Measurements from ENCODE around the gene ZDHHC14. TPM values are rescaled to one million over a fixed set of nuclear protein-coding genes. Genes with fewer than 3 reads are reported as not detected.

ZDHHC14 gene
- total RNA-seq, 4 donors from 2014 or later, result 6.2 to 20.6 (median 15.1) TPM

- Histone ChIP-seq H3K27ac (no peak overlapping the region), H3K4me1 (peaks cover 0 to 11% of the 10 kb centered on the region in 2 donors), H3K4me3 (replicated peaks in 1 of 3) (no peak overlapping the region), H3K36me3 (no peaks in the 10 kb centered on the region), H3K27me3 (no peaks in the 10 kb centered on the region), H3K9me3 (no peaks in the 10 kb centered on the region)
- no peak for DNase-seq
- TF ChIP-seq CTCF (IDR thresholded peaks at IDR 0.05) (no peak), POLR2A (IDR thresholded peaks at IDR 0.05) (no peak)
- intact Hi-C loops (cut with DNase I), result no loop called here
- 97% methylated on average over 5 of the region's 5 CpGs for WGBS, 2 donors
Observed at GRCh38 chr6:157630463-157631080, 249.6 kb downstream of the ZDHHC14 start.

GRCh38 chr6:157631412-157631811 lies 250.4 kb downstream of the ZDHHC14 start:
- 50 to 56% methylated on average over 7 of the region's 7 CpGs for WGBS, 2 donors
- intact Hi-C loops (cut with DNase I), result no loop called here

GRCh38 chr6:157631838-157632614 lies 251.0 kb downstream of the ZDHHC14 start:
- DNase-seq, result no peak
- peaks cover 4 to 19% of the 10 kb centered on the region in 2 donors for H3K4me1 ChIP-seq
- TF ChIP-seq CTCF (IDR thresholded peaks at IDR 0.05) (no peak), POLR2A (IDR thresholded peaks at IDR 0.05) (no peak)
- no peak overlapping the region for H3K4me3 ChIP-seq (replicated peaks in 1 of 3)
- intact Hi-C loops (cut with DNase I), result no loop called here
- H3K27me3 ChIP-seq, result no peaks in the 10 kb centered on the region
- no peaks in the 10 kb centered on the region for H3K36me3 ChIP-seq
- H3K9me3 ChIP-seq, result no peaks in the 10 kb centered on the region
- H3K27ac ChIP-seq, result no peak overlapping the region
- WGBS, 2 donors, result 68 to 81% methylated on average over 11 of the region's 11 CpGs

More at GRCh38 chr6:157631412-157631811, 250.4 kb downstream of the ZDHHC14 start:
- Histone ChIP-seq H3K4me1 (peaks cover 0 to 13% of the 10 kb centered on the region in 2 donors), H3K27ac (no peak overlapping the region), H3K36me3 (no peaks in the 10 kb centered on the region), H3K4me3 (replicated peaks in 1 of 3) (no peak overlapping the region), H3K9me3 (no peaks in the 10 kb centered on the region), H3K27me3 (no peaks in the 10 kb centered on the region)
- peak in 1 of 2 donors; percentile 24 for DNase-seq
- TF ChIP-seq POLR2A (IDR thresholded peaks at IDR 0.05), result no peak
- TF ChIP-seq CTCF (IDR thresholded peaks at IDR 0.05), result no peak

- no peaks in the 10 kb centered on the region for H3K27me3 ChIP-seq
- peaks cover 7 to 25% of the 10 kb centered on the region in 2 donors for H3K4me1 ChIP-seq
- H3K9me3 ChIP-seq, result no peaks in the 10 kb centered on the region
- H3K4me3 ChIP-seq (replicated peaks in 1 of 3), result no peak overlapping the region
- no peaks in the 10 kb centered on the region for H3K36me3 ChIP-seq
- TF ChIP-seq POLR2A (IDR thresholded peaks at IDR 0.05), result no peak
- no peak for TF ChIP-seq CTCF (IDR thresholded peaks at IDR 0.05)
- 73 to 80% methylated on average over 5 of the region's 5 CpGs for WGBS, 2 donors
- H3K27ac ChIP-seq, result no peak overlapping the region
- DNase-seq, result no peak
- intact Hi-C loops (cut with DNase I), result no loop called here
Observed at GRCh38 chr6:157632821-157633220, 251.8 kb downstream of the ZDHHC14 start.

- Histone ChIP-seq H3K4me1 (peaks cover 7 to 25% of the 10 kb centered on the region in 2 donors), H3K4me3 (replicated peaks in 1 of 3) (no peak overlapping the region), H3K27me3 (no peaks in the 10 kb centered on the region), H3K27ac (no peak overlapping the region), H3K36me3 (no peaks in the 10 kb centered on the region), H3K9me3 (no peaks in the 10 kb centered on the region)
- intact Hi-C loops (cut with DNase I), result no loop called here
- TF ChIP-seq POLR2A (IDR thresholded peaks at IDR 0.05) (no peak), CTCF (IDR thresholded peaks at IDR 0.05) (no peak)
- DNase-seq, result no peak
- WGBS, 2 donors, result 92 to 96% methylated on average over 7 to 8 of the region's 8 CpGs
Observed at GRCh38 chr6:157634546-157634945, 253.6 kb downstream of the ZDHHC14 start.

Data from thyroid gland (tissue), 4 donors.